Measurements from ENCODE around the gene GPX6. TPM values are rescaled to one million over a fixed set of nuclear protein-coding genes. Genes with fewer than 3 reads are reported as not detected.
"Not testable (repeated sequence)": the region's sequence is repeated elsewhere in the genome, so short reads cannot be mapped to it uniquely, and the experiment has no call there.

Gene GPX6, protein sequence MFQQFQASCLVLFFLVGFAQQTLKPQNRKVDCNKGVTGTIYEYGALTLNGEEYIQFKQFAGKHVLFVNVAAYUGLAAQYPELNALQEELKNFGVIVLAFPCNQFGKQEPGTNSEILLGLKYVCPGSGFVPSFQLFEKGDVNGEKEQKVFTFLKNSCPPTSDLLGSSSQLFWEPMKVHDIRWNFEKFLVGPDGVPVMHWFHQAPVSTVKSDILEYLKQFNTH
- not detected in 2 replicates for total RNA-seq

- no peak for DNase-seq (ENCODE audit: low read depth)
These were observed at the start of gene GPX6 for GRCh38 chr6:28515676-28516075. Gene GPX6, minus strand, starts transcription at chr6:28515793. Its CDS starts 50 bp downstream, at chr6:28515743.

GRCh38 chr6:28563430-28564095 lies 48.0 kb upstream of the GPX6 start:
- peak; percentile 27 for DNase-seq (ENCODE audit: low read depth)

DNA sequence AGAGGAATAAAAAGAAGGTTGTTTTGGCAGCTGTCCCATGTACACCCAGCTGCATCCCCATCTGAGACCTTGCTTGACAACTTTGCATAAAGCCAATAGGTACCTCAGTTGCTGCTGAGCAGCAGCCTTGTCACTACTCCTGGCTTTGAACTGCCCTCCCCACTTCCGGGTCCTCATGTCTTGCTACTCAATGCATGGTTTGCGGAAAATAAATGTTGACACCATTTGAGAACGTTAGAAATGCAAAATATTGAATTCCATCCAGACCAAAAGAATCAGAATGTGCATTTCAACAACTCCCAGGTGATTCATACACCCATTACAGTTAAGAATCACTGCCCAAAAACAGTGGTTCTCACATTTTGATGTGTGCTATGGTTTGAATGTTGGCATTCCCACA lies 43.0 kb upstream of the GPX6 start:
- no peak for DNase-seq (ENCODE audit: low read depth)

- peak; percentile 86 for DNase-seq (ENCODE audit: low read depth)
These were observed 39.5 kb upstream of the GPX6 start for GRCh38 chr6:28555136-28555535.

GRCh38 chr6:28553986-28554881 lies 38.6 kb upstream of the GPX6 start:
- DNase-seq (ENCODE audit: low read depth), result peak; percentile 91

- no peak for DNase-seq (ENCODE audit: low read depth)
These were observed 37.9 kb upstream of the GPX6 start for GRCh38 chr6:28553384-28553985.

- DNase-seq (ENCODE audit: low read depth), result no peak
These were observed 36.5 kb upstream of the GPX6 start for GRCh38 chr6:28551891-28552666.

DNA sequence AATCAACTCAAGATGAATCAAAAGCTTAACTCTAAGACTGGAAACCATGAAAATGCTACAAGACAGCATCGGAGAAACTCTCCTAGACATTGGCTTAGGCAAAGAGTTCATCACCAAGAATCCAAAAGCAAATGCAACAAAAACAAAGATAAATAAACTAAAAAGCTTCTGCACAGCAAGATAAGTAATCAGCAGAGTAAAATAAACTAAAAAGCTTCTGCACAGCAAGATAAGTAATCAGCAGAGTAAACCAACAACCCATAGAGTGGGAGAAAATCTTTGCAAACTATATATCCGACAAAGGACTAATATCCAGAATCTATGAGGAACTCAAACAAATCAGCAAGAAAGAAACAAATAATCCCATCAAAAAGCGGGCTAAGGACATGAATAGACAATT lies 31.4 kb upstream of the GPX6 start:
- DNase-seq (ENCODE audit: low read depth), result not testable (repeated sequence)

- no peak for DNase-seq (ENCODE audit: low read depth)
These were observed 30.4 kb upstream of the GPX6 start for GRCh38 chr6:28545955-28546354.

DNA sequence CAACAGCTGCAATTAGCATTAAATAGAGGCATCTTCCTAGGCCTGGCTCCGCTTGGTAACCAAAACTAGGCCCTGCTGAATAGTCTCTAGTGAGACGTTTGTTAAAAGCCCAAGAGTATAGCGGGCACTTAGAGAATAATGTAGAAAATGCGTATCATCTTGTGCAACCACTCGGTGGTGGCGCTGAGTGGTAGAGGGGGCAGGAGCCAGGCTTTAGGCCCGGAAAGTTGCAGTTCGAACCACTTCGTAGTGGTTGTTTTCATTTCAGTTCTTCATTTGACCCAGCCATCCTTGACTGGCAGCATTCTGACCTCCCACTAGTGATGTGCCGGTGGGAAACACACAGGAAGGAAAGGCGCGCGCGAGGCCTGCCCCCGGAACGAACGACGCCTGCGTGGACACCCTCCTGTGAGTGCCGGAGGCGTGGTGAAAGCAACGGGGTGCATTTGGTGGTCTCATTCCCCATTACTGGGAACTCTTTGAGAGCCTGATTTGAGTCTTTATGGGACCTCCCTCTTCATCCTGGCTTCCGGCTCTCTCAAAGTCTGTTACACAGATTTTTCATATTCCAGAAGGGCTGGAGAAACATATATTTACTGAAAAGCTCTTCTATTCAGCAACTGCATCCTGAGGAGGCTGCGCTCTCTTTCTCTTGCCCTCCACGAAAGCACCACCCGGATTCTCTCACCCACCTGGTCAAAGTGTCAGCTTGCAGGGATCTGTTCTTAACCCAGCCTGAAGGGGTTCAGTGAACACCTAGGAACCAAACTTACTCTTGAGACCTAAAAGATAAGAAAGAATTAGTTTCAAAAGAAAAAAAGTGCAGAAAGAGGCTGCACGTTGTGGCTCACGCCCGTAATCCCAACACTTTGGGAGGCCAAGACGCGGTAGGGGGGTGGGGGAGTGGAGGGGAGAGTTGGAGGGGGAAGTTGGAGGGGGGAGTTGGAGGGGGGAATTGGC lies 28.3 kb upstream of the GPX6 start:
- no peak for DNase-seq (ENCODE audit: low read depth)

- peak; percentile 80 for DNase-seq (ENCODE audit: low read depth)
These were observed 27.1 kb upstream of the GPX6 start for GRCh38 chr6:28542440-28543296.

GRCh38 chr6:28541996-28542395 lies 26.4 kb upstream of the GPX6 start:
- DNase-seq (ENCODE audit: low read depth), result no peak

GRCh38 chr6:28537509-28538140 lies 22.0 kb upstream of the GPX6 start:
- no peak for DNase-seq (ENCODE audit: low read depth)

GRCh38 chr6:28537065-28537464 lies 21.5 kb upstream of the GPX6 start:
- no peak for DNase-seq (ENCODE audit: low read depth)

GRCh38 chr6:28534875-28535274 lies 19.3 kb upstream of the GPX6 start:
- DNase-seq (ENCODE audit: low read depth), result no peak

- DNase-seq (ENCODE audit: low read depth), result no peak
These were observed 18.7 kb upstream of the GPX6 start for GRCh38 chr6:28534306-28534705.

DNA sequence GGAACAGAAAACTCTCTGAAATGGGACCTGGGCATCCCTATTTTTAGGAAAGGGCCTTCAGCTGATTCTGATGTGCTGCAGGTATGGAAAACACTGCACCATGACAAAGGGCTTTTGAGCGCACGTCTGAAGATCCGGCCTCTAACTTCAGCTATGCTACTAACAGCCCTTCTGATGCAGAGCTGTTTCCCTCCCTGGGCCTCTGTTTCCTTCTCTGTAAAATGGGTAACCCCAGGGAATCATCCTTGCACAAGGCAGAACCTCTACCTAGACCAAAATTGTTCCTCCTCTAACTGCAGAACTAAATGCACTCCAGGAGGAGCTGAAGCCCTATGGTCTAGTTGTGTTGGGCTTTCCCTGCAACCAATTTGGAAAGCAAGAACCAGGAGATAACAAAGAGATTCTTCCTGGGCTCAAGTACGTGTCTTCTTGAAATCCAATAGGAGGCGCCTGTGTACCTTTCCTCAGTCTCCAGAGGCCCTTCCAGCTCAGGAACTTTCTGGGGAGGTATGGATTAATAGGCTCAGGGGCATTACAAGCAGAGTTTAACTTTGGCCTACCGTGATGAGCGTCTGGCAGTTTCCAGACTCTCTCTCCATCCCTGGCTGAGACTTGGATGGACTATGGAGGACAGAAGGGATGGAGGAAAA lies 16.0 kb upstream of the GPX6 start:
- DNase-seq (ENCODE audit: low read depth), result no peak

DNA sequence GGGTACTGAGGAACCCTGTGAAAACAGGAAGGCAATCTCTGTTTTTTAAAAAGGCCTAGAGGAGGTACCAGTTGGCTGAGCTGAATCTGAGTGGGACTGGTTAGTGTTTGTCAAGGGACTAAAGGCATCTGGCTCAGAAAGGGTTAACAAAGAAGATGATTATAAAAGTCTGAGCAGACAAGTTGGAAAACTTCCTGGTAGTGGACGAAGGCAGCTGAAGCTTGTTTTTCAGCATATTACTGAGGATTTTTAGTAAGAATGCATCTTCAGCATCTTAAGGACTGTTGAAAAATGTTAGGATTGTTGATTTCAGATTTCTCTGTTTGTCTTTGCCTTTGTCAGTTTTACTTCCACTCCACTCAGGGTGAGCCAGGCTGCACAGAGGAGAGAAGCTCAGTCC lies 15.2 kb upstream of the GPX6 start:
- no peak for DNase-seq (ENCODE audit: low read depth)

Measured in renal cortical epithelial cell (primary cell).